ENCODE results near the gene LCLAT1. TPM values are rescaled to one million over a fixed set of nuclear protein-coding genes. Genes with fewer than 3 reads are reported as not detected.

Gene LCLAT1
- total RNA-seq, 2 experiments from 2014 or later: 9.2 to 19.6 TPM

DNA sequence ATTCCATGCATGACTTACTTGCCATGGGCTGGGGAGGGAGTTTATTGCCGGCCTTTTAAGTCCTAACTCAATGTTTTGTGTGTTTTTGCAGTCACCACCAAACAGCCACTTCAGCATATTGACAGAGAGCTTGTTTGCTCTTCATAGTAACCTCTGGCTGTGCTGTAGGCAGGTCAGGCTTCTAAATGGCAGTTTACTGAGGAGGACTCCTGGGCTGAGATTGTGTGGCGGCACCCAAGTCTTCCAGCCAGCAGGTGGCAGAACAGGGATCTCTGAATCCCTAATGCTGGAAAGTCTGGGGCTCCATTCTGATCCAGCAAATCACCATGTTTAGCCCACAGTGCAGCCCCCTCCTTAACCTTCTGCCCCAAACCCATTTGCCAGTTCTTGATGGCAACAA is 239.0 kb downstream of the LCLAT1 start:
- ChIA-PET CTCF (ENCODE audit: unreplicated experiment) (interaction anchor here (0.6 to 2.1 kb wide), 4 partner anchors 8 to 521 kb away, joined by 3 to 9 read pairs (median 4); no protein-coding TSS in a partner anchor), POLR2A (interaction anchor here (0.6 to 1.5 kb wide), 6 partner anchors 11 to 1865 kb away, joined by 3 to 7 read pairs (median 4); no protein-coding TSS in a partner anchor)
- intact Hi-C loops (cut with micrococcal nuclease; ENCODE audit: unreplicated experiment): no loop called here
- peak; percentile 30 for DNase-seq (ENCODE audit: low spot score)
- peaks cover 8% of the 10 kb centered on the region for H3K4me1 ChIP-seq (ENCODE audit: insufficient read depth, low read length, poor library complexity, severe bottlenecking)
- no peaks in the 10 kb centered on the region for H3K36me3 ChIP-seq (ENCODE audit: insufficient read depth, low read length)
- no TSS peak for BruUV-seq (replicated peaks)
- no peaks in the 10 kb centered on the region for H3K9me3 ChIP-seq (ENCODE audit: low read length)
- H2AFZ ChIP-seq (ENCODE audit: low read length): no peak overlapping the region
- no peaks in the 10 kb centered on the region for H3K79me2 ChIP-seq (ENCODE audit: insufficient read depth, low read depth, low read length)
- H3K9me2 ChIP-seq (ENCODE audit: insufficient read depth, low read length): no peaks in the 10 kb centered on the region
- H3K4me3 ChIP-seq (ENCODE audit: low read depth, low read length, poor library complexity, severe bottlenecking): no peak overlapping the region
- H4K20me1 ChIP-seq (ENCODE audit: insufficient read depth, low read length): no peaks in the 10 kb centered on the region
- no peak overlapping the region for H3K27ac ChIP-seq (ENCODE audit: low read depth, low read length, poor library complexity, severe bottlenecking)
- no peak overlapping the region for H3K4me2 ChIP-seq (ENCODE audit: low read length)
- TF ChIP-seq EZH2phosphoT487 (IDR thresholded peaks at IDR 0.05; ENCODE audit: borderline replicate concordance, low read depth, low read length): no peak
- TF ChIP-seq, protein P1, sequence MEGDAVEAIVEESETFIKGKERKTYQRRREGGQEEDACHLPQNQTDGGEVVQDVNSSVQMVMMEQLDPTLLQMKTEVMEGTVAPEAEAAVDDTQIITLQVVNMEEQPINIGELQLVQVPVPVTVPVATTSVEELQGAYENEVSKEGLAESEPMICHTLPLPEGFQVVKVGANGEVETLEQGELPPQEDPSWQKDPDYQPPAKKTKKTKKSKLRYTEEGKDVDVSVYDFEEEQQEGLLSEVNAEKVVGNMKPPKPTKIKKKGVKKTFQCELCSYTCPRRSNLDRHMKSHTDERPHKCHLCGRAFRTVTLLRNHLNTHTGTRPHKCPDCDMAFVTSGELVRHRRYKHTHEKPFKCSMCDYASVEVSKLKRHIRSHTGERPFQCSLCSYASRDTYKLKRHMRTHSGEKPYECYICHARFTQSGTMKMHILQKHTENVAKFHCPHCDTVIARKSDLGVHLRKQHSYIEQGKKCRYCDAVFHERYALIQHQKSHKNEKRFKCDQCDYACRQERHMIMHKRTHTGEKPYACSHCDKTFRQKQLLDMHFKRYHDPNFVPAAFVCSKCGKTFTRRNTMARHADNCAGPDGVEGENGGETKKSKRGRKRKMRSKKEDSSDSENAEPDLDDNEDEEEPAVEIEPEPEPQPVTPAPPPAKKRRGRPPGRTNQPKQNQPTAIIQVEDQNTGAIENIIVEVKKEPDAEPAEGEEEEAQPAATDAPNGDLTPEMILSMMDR (conservative IDR thresholded peaks at IDR 0.05; ENCODE audit: low read length): peak; percentile 72

DNA sequence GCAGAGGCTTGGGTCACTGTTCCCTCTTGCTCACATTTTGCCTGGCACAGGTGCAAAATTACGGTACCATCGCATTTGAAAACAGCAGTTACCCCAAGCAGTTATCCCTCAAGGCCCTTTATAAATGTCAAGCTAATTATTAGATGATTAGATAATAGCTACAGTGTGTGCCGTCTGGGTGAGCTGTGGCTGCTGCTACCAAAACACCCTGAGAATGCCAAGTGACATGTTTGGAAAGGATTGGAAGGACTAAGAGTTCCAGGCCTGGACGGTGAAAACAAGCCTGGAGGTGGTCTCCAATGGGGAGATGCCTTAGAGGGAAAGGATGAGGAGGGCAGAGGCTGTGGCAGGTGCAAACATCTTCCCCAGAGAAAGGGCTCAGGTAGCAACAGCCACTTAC is 239.6 kb downstream of the LCLAT1 start:
- no peak overlapping the region for H3K4me3 ChIP-seq (ENCODE audit: low read depth, low read length, poor library complexity, severe bottlenecking)
- TF ChIP-seq EZH2phosphoT487 (IDR thresholded peaks at IDR 0.05; ENCODE audit: borderline replicate concordance, low read depth, low read length): no peak
- TF ChIP-seq, protein P1 (conservative IDR thresholded peaks at IDR 0.05; ENCODE audit: low read length): no peak
- H3K9me3 ChIP-seq (ENCODE audit: low read length): no peaks in the 10 kb centered on the region
- no peak for DNase-seq (ENCODE audit: low spot score)
- H2AFZ ChIP-seq (ENCODE audit: low read length): no peak overlapping the region
- H4K20me1 ChIP-seq (ENCODE audit: insufficient read depth, low read length): no peaks in the 10 kb centered on the region
- H3K4me2 ChIP-seq (ENCODE audit: low read length): no peak overlapping the region
- no TSS peak for BruUV-seq (replicated peaks)
- ChIA-PET CTCF (ENCODE audit: unreplicated experiment) (interaction anchor here (1.0 to 2.1 kb wide), 3 partner anchors 25 to 522 kb away, joined by 3 to 9 read pairs (median 5); no protein-coding TSS in a partner anchor), POLR2A (interaction anchor here (0.6 to 1.5 kb wide), 3 partner anchors 10 to 1864 kb away, joined by 3 to 5 read pairs (median 4); no protein-coding TSS in a partner anchor)
- no peaks in the 10 kb centered on the region for H3K79me2 ChIP-seq (ENCODE audit: insufficient read depth, low read depth, low read length)
- peaks cover 8% of the 10 kb centered on the region for H3K4me1 ChIP-seq (ENCODE audit: insufficient read depth, low read length, poor library complexity, severe bottlenecking)
- H3K9me2 ChIP-seq (ENCODE audit: insufficient read depth, low read length): no peaks in the 10 kb centered on the region
- H3K36me3 ChIP-seq (ENCODE audit: insufficient read depth, low read length): no peaks in the 10 kb centered on the region
- intact Hi-C loops (cut with micrococcal nuclease; ENCODE audit: unreplicated experiment): no loop called here
- no peak overlapping the region for H3K27ac ChIP-seq (ENCODE audit: low read depth, low read length, poor library complexity, severe bottlenecking)

DNA sequence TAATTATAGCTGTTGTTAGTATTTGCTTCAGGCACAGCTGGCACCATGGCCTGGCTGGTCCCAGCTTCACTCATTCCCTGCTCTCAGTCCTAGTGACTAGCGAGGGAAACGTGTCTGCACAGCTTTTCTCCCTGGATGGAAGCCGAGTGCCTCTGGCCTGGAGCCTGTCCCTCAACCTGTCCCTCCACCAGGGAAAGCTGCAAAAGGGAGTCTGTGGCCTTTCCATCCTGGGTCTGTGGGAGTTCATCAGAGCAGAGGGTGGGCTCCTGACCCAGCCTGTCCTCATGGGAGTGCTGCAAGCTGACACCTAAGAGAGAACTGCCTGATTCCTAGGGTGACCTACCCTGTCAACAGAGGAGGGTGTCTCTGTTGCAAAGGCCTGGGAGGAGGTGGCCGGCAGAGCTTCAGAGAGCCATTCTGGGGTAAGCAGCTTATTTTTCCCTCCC is 241.9 kb downstream of the LCLAT1 start:
- Histone ChIP-seq H4K20me1 (ENCODE audit: insufficient read depth, low read length) (no peaks in the 10 kb centered on the region), H3K9me3 (ENCODE audit: low read length) (no peaks in the 10 kb centered on the region), H3K27ac (ENCODE audit: low read depth, low read length, poor library complexity, severe bottlenecking) (no peak overlapping the region), H3K4me1 (ENCODE audit: insufficient read depth, low read length, poor library complexity, severe bottlenecking) (no peaks in the 10 kb centered on the region), H3K79me2 (ENCODE audit: insufficient read depth, low read depth, low read length) (no peaks in the 10 kb centered on the region), H3K36me3 (ENCODE audit: insufficient read depth, low read length) (no peaks in the 10 kb centered on the region), H3K9me2 (ENCODE audit: insufficient read depth, low read length) (no peaks in the 10 kb centered on the region), H3K4me3 (ENCODE audit: low read depth, low read length, poor library complexity, severe bottlenecking) (no peak overlapping the region), H2AFZ (ENCODE audit: low read length) (no peak overlapping the region), H3K4me2 (ENCODE audit: low read length) (no peak overlapping the region)
- ChIA-PET CTCF (ENCODE audit: unreplicated experiment) (no interaction called here), POLR2A (no interaction called here)
- TF ChIP-seq, protein P1 (conservative IDR thresholded peaks at IDR 0.05; ENCODE audit: low read length): no peak
- BruUV-seq (replicated peaks): no TSS peak
- DNase-seq (ENCODE audit: low spot score): no peak
- intact Hi-C loops (cut with micrococcal nuclease; ENCODE audit: unreplicated experiment): no loop called here

All from OCI-LY7 (cell line).